ENCODE data around the gene ZNF566. TPM values are rescaled to one million over a fixed set of nuclear protein-coding genes. Genes with fewer than 3 reads are reported as not detected.

ZNF566 gene
- total RNA-seq, 1 donor from 2014 or later = 20.8 TPM

- H3K9me3 Mint-ChIP-seq = peaks cover 23% of the 10 kb centered on the region
- H3K4me1 Mint-ChIP-seq = no peaks in the 10 kb centered on the region
- H3K27ac Mint-ChIP-seq (ENCODE audit: unreplicated experiment) = no peak overlapping the region
- DNase-seq (ENCODE audit: low read depth, low spot score) = no peak
- no peaks in the 10 kb centered on the region for H3K27me3 Mint-ChIP-seq (ENCODE audit: low read depth)
- peaks cover 77% of the 10 kb centered on the region for H3K36me3 Mint-ChIP-seq (ENCODE audit: low read depth)
- H3K4me3 Mint-ChIP-seq = no peak overlapping the region
- TF ChIP-seq, protein P1, sequence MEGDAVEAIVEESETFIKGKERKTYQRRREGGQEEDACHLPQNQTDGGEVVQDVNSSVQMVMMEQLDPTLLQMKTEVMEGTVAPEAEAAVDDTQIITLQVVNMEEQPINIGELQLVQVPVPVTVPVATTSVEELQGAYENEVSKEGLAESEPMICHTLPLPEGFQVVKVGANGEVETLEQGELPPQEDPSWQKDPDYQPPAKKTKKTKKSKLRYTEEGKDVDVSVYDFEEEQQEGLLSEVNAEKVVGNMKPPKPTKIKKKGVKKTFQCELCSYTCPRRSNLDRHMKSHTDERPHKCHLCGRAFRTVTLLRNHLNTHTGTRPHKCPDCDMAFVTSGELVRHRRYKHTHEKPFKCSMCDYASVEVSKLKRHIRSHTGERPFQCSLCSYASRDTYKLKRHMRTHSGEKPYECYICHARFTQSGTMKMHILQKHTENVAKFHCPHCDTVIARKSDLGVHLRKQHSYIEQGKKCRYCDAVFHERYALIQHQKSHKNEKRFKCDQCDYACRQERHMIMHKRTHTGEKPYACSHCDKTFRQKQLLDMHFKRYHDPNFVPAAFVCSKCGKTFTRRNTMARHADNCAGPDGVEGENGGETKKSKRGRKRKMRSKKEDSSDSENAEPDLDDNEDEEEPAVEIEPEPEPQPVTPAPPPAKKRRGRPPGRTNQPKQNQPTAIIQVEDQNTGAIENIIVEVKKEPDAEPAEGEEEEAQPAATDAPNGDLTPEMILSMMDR (conservative IDR thresholded peaks at IDR 0.05) = no peak
Observed at GRCh38 chr19:36404498-36404897, 84.9 kb downstream of the ZNF566 start.

- Mint-ChIP-seq H3K4me3 (no peak overlapping the region), H3K9me3 (peaks cover 20% of the 10 kb centered on the region), H3K36me3 (ENCODE audit: low read depth) (peaks cover 74% of the 10 kb centered on the region), H3K4me1 (no peaks in the 10 kb centered on the region), H3K27me3 (ENCODE audit: low read depth) (no peaks in the 10 kb centered on the region), H3K27ac (ENCODE audit: unreplicated experiment) (no peak overlapping the region)
- DNase-seq (ENCODE audit: low read depth, low spot score) = no peak
- TF ChIP-seq, protein P1 (conservative IDR thresholded peaks at IDR 0.05) = no peak
Observed at GRCh38 chr19:36401475-36401874, 87.9 kb downstream of the ZNF566 start.

GRCh38 chr19:36398571-36398970 is 90.8 kb downstream of the ZNF566 start:
- Mint-ChIP-seq H3K4me3 (no peak overlapping the region), H3K4me1 (no peaks in the 10 kb centered on the region), H3K36me3 (ENCODE audit: low read depth) (peaks cover 69% of the 10 kb centered on the region), H3K27me3 (ENCODE audit: low read depth) (no peaks in the 10 kb centered on the region), H3K9me3 (peaks cover 26% of the 10 kb centered on the region), H3K27ac (ENCODE audit: unreplicated experiment) (no peak overlapping the region)
- TF ChIP-seq, protein P1 (conservative IDR thresholded peaks at IDR 0.05) = no peak
- no peak for DNase-seq (ENCODE audit: low read depth, low spot score)

Other genes with a start within 250 kb of the ZNF566 start
- gene ZFP14, start 110.4 kb downstream of the ZNF566 start, total RNA-seq = 10.6 and 12.3 TPM in 2 replicates
- gene ZFP82, start 70.9 kb downstream of the ZNF566 start, total RNA-seq = 19.0 and 19.1 TPM in 2 replicates
- gene ZNF260, start 38.7 kb upstream of the ZNF566 start, total RNA-seq = 32.1 and 46.4 TPM in 2 replicates
- 19.7 and 19.9 TPM in 2 replicates for gene ZNF529, start 83.7 kb upstream of the ZNF566 start, total RNA-seq
- 22.1 and 24.7 TPM in 2 replicates for gene ZNF382, start 115.8 kb upstream of the ZNF566 start, total RNA-seq
- 7.7 and 10.2 TPM in 2 replicates for gene ZNF461, start 177.3 kb upstream of the ZNF566 start, total RNA-seq
- gene ZNF567, start 198.1 kb upstream of the ZNF566 start, total RNA-seq = 8.6 and 10.3 TPM in 2 replicates

All from neural crest cell (in vitro differentiated cells).